Panc1 (cell line): ENCODE results near the gene NDUFB3.

ENCODE experiments used
- CTCF ChIP-seq: fragments of 450-650 bp; IDR thresholded peaks from 2 replicates; pipeline ENCODE4 v1.5.1; 2017; ENCODE audit warnings: mild to moderate bottlenecking
- POLR2AphosphoS5 ChIP-seq: IDR thresholded peaks from 2 replicates; pipeline ENCODE4 v1.6.1; 2012; ENCODE audit warnings: mild to moderate bottlenecking, low read depth, low read length, moderate library complexity
- TCF7L2 ChIP-seq: IDR thresholded peaks from 2 replicates; pipeline ENCODE4 v1.6.1; 2011; ENCODE audit warnings: mild to moderate bottlenecking, low read depth, low read length, inconsistent platforms

GRCh38 chr2:201126308-201127151 is 54.7 kb downstream of the NDUFB3 start:
- TF ChIP-seq CTCF = no peak
- no peak for TF ChIP-seq POLR2AphosphoS5
- TF ChIP-seq TCF7L2 = no peak
